ENCODE measurements around the gene TSGA10IP. TPM values are rescaled to one million over a fixed set of nuclear protein-coding genes. Genes with fewer than 3 reads are reported as not detected.

The TSGA10IP gene
- total RNA-seq, 1 experiment from 2014 or later, result not detected

- ATAC-seq (no peak), DNase-seq (ENCODE audit: low read depth, low spot score) (no peak)
- no peaks in the 10 kb centered on the region for H3K9me3 ChIP-seq (ENCODE audit: control insufficient read depth, insufficient read depth, low read depth, low read length)
- in situ Hi-C loops (cut with HindIII; ENCODE audit: low pct_unique_long_range_greater_than_20kb, low sequenced_read_pairs), result no loop called here
- TF ChIP-seq REST (IDR thresholded peaks at IDR 0.05; ENCODE audit: insufficient read depth in 1 of 2, low read depth in 2 of 2, low read length in 1 of 2), result no peak
- TF ChIP-seq, protein P1, sequence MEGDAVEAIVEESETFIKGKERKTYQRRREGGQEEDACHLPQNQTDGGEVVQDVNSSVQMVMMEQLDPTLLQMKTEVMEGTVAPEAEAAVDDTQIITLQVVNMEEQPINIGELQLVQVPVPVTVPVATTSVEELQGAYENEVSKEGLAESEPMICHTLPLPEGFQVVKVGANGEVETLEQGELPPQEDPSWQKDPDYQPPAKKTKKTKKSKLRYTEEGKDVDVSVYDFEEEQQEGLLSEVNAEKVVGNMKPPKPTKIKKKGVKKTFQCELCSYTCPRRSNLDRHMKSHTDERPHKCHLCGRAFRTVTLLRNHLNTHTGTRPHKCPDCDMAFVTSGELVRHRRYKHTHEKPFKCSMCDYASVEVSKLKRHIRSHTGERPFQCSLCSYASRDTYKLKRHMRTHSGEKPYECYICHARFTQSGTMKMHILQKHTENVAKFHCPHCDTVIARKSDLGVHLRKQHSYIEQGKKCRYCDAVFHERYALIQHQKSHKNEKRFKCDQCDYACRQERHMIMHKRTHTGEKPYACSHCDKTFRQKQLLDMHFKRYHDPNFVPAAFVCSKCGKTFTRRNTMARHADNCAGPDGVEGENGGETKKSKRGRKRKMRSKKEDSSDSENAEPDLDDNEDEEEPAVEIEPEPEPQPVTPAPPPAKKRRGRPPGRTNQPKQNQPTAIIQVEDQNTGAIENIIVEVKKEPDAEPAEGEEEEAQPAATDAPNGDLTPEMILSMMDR (IDR thresholded peaks at IDR 0.05), result no peak
- no peak for TF ChIP-seq TCF7L2 (IDR thresholded peaks at IDR 0.05; ENCODE audit: low read depth, low read length)
- no peak for TF ChIP-seq POLR2AphosphoS5 (IDR thresholded peaks at IDR 0.05; ENCODE audit: low read depth, low read length)
- no peak for TF ChIP-seq SIN3A (IDR thresholded peaks at IDR 0.05; ENCODE audit: borderline replicate concordance, insufficient read depth, low read depth, low read length)
- H3K27me3 ChIP-seq (ENCODE audit: control insufficient read depth, insufficient read depth, low read length), result no peaks in the 10 kb centered on the region
- no peak overlapping the region for H3K4me3 ChIP-seq (ENCODE audit: low read depth in 2 of 2, low read length in 2 of 2)
- intact Hi-C loops (cut with micrococcal nuclease; ENCODE audit: unreplicated experiment), result no loop called here
- BruUV-seq (replicated peaks), result no TSS peak
- H3K36me3 ChIP-seq (ENCODE audit: control insufficient read depth, insufficient read depth, low read length), result no peaks in the 10 kb centered on the region
- no peaks in the 10 kb centered on the region for H3K4me1 ChIP-seq (ENCODE audit: control insufficient read depth, insufficient read depth, low read length)
- POLR2A ChIA-PET, result no interaction called here
- CTCF ChIA-PET, result interaction anchor here (1.8 kb wide), 1 partner anchor 95 kb away, joined by 10 read pairs; the partner anchor contains the start of gene FIBP
- H3K27ac ChIP-seq (ENCODE audit: low read length), result no peak overlapping the region
These were observed 38.3 kb downstream of the TSGA10IP start for GRCh38 chr11:65983589-65983987.

GRCh38 chr11:65987336-65987735, 42.1 kb downstream of the TSGA10IP start:
- Histone ChIP-seq H3K27ac (ENCODE audit: low read length) (no peak overlapping the region), H3K9me3 (ENCODE audit: control insufficient read depth, insufficient read depth, low read depth, low read length) (no peaks in the 10 kb centered on the region), H3K36me3 (ENCODE audit: control insufficient read depth, insufficient read depth, low read length) (no peaks in the 10 kb centered on the region), H3K4me3 (ENCODE audit: low read depth in 2 of 2, low read length in 2 of 2) (no peak overlapping the region), H3K4me1 (ENCODE audit: control insufficient read depth, insufficient read depth, low read length) (no peaks in the 10 kb centered on the region), H3K27me3 (ENCODE audit: control insufficient read depth, insufficient read depth, low read length) (no peaks in the 10 kb centered on the region)
- TF ChIP-seq, protein P1 (IDR thresholded peaks at IDR 0.05), result no peak
- no peak for TF ChIP-seq POLR2AphosphoS5 (IDR thresholded peaks at IDR 0.05; ENCODE audit: low read depth, low read length)
- TF ChIP-seq TCF7L2 (IDR thresholded peaks at IDR 0.05; ENCODE audit: low read depth, low read length), result no peak
- no peak for TF ChIP-seq REST (IDR thresholded peaks at IDR 0.05; ENCODE audit: insufficient read depth in 1 of 2, low read depth in 2 of 2, low read length in 1 of 2)
- no peak for TF ChIP-seq SIN3A (IDR thresholded peaks at IDR 0.05; ENCODE audit: borderline replicate concordance, insufficient read depth, low read depth, low read length)
- ATAC-seq (no peak), DNase-seq (ENCODE audit: low read depth, low spot score) (no peak)
- BruUV-seq (replicated peaks), result no TSS peak
- in situ Hi-C loops (cut with HindIII; ENCODE audit: low pct_unique_long_range_greater_than_20kb, low sequenced_read_pairs) (no loop called here), intact Hi-C loops (cut with micrococcal nuclease; ENCODE audit: unreplicated experiment) (no loop called here)
- CTCF ChIA-PET, result no interaction called here
- POLR2A ChIA-PET, result no interaction called here
